ENCODE measurements around the gene MACROD1.

GRCh38 chr11:64207256-64208085 lies 41.6 kb upstream of the MACROD1 start:
- TF ChIP-seq HMGXB4 (CRISPR knock-in tag; IDR thresholded peaks at IDR 0.05): no peak
- no peak for TF ChIP-seq FOXJ3 (CRISPR knock-in tag; IDR thresholded peaks at IDR 0.05; ENCODE audit: borderline replicate concordance)
- no peak for TF ChIP-seq CTCF (IDR thresholded peaks at IDR 0.05)
- TF ChIP-seq, protein P1, sequence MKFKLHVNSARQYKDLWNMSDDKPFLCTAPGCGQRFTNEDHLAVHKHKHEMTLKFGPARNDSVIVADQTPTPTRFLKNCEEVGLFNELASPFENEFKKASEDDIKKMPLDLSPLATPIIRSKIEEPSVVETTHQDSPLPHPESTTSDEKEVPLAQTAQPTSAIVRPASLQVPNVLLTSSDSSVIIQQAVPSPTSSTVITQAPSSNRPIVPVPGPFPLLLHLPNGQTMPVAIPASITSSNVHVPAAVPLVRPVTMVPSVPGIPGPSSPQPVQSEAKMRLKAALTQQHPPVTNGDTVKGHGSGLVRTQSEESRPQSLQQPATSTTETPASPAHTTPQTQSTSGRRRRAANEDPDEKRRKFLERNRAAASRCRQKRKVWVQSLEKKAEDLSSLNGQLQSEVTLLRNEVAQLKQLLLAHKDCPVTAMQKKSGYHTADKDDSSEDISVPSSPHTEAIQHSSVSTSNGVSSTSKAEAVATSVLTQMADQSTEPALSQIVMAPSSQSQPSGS (CRISPR knock-in tag; IDR thresholded peaks at IDR 0.05; ENCODE audit: borderline replicate concordance, low read depth): no peak
- TF ChIP-seq, protein P2, sequence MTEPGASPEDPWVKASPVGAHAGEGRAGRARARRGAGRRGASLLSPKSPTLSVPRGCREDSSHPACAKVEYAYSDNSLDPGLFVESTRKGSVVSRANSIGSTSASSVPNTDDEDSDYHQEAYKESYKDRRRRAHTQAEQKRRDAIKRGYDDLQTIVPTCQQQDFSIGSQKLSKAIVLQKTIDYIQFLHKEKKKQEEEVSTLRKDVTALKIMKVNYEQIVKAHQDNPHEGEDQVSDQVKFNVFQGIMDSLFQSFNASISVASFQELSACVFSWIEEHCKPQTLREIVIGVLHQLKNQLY (CRISPR knock-in tag; IDR thresholded peaks at IDR 0.05): no peak
- TF ChIP-seq ATF3 (CRISPR knock-in tag; conservative IDR thresholded peaks at IDR 0.05): no peak
- TF ChIP-seq CBFB (CRISPR knock-in tag; IDR thresholded peaks at IDR 0.05; ENCODE audit: low read depth): no peak
- TF ChIP-seq FOXP1 (CRISPR knock-in tag; IDR thresholded peaks at IDR 0.05; ENCODE audit: borderline replicate concordance): no peak
- no peak for TF ChIP-seq TEAD1 (CRISPR knock-in tag; IDR thresholded peaks at IDR 0.05)
- no peak for TF ChIP-seq ZBTB43 (CRISPR knock-in tag; IDR thresholded peaks at IDR 0.05)
- TF ChIP-seq ZNF423 (CRISPR knock-in tag; IDR thresholded peaks at IDR 0.05): no peak
- TF ChIP-seq SP1 (CRISPR knock-in tag; conservative IDR thresholded peaks at IDR 0.05): no peak
- TF ChIP-seq, protein P3, sequence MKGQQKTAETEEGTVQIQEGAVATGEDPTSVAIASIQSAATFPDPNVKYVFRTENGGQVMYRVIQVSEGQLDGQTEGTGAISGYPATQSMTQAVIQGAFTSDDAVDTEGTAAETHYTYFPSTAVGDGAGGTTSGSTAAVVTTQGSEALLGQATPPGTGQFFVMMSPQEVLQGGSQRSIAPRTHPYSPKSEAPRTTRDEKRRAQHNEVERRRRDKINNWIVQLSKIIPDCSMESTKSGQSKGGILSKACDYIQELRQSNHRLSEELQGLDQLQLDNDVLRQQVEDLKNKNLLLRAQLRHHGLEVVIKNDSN (CRISPR knock-in tag; IDR thresholded peaks at IDR 0.05): no peak

Measured in WTC11 (cell line).